Measurements from ENCODE around the gene RNF215. TPM values are rescaled to one million over a fixed set of nuclear protein-coding genes. Genes with fewer than 3 reads are reported as not detected.

Gene RNF215
- 1 to 10 TPM; 4.3 to 7.4 TPM for total RNA-seq

GRCh38 chr22:30386960-30387827 is at the start of gene RNF215:
RNF215 (minus strand) TSS chr22:30387411; CDS start chr22:30387313, 98 bp downstream.
- ChIA-PET CTCF (interaction anchor here (0.6 to 11.8 kb wide), 22 partner anchors 10 to 191 kb away, joined by 3 to 202 read pairs (median 4); partner anchors contain the start of genes CASTOR1, CCDC157, MTFP1 and SEC14L2), POLR2A (interaction anchor here (1.0 kb wide), 1 partner anchor 30 kb away, joined by 4 read pairs; the partner anchor contains the start of genes CCDC157 and SF3A1)
- peak; percentile 77 for ATAC-seq
- DNase-seq = peak; percentile 87
- no peaks in the 10 kb centered on the region for H3K9me3 Mint-ChIP-seq (ENCODE audit: low read depth)
- peak within 1 kb of the TSS; percentile 9 for H3K27ac Mint-ChIP-seq
- intact Hi-C loops (cut with DNase I, micrococcal nuclease) = loop anchor here (1.0 to 5.0 kb wide), 8 partner anchors 30 to 279 kb away; partner anchors contain the start of genes CCDC157 (in 1 of the 2) and TBC1D10A (in 1 of the 2)
- peak within 1 kb of the TSS; percentile 73 for H3K4me3 Mint-ChIP-seq
- peaks cover 15% of the 10 kb centered on the region for H3K4me1 Mint-ChIP-seq
- H3K36me3 Mint-ChIP-seq (ENCODE audit: low read depth) = no peaks in the 10 kb centered on the region
- H3K27me3 Mint-ChIP-seq = no peaks in the 10 kb centered on the region

GRCh38 chr22:30436196-30436595 is 49.0 kb upstream of the RNF215 start:
- H3K27ac Mint-ChIP-seq = peak overlapping the region; percentile 93
- peaks cover 11% of the 10 kb centered on the region for H3K36me3 Mint-ChIP-seq (ENCODE audit: low read depth)
- ChIA-PET POLR2A (interaction anchor here (1.0 kb wide), 1 partner anchor 21 kb away, joined by 3 read pairs; no protein-coding TSS in a partner anchor), CTCF (interaction anchor here (0.6 to 2.7 kb wide), 7 partner anchors 9 to 647 kb away, joined by 3 to 16 read pairs (median 4); partner anchors contain the start of gene MTFP1)
- intact Hi-C loops (cut with DNase I, micrococcal nuclease) = no loop called here
- peaks cover 10% of the 10 kb centered on the region for H3K9me3 Mint-ChIP-seq (ENCODE audit: low read depth)
- H3K4me3 Mint-ChIP-seq = peak overlapping the region; percentile 75
- H3K27me3 Mint-ChIP-seq = peaks cover 13% of the 10 kb centered on the region
- DNase-seq = no peak
- peaks cover 27% of the 10 kb centered on the region for H3K4me1 Mint-ChIP-seq
- ATAC-seq = no peak

GRCh38 chr22:30435674-30436126 is 48.5 kb upstream of the RNF215 start:
- H3K27ac Mint-ChIP-seq = peak overlapping the region; percentile 93
- intact Hi-C loops (cut with DNase I, micrococcal nuclease) = loop anchor here in 1 of 2 experiments (1.0 kb wide), 1 partner anchor 9 kb away; no protein-coding TSS in a partner anchor
- POLR2A ChIA-PET = interaction anchor here (1.0 kb wide), 1 partner anchor 21 kb away, joined by 3 read pairs; no protein-coding TSS in a partner anchor
- ATAC-seq = peak; percentile 87
- H3K4me3 Mint-ChIP-seq = peak overlapping the region; percentile 75
- H3K27me3 Mint-ChIP-seq = peaks cover 10% of the 10 kb centered on the region
- peaks cover 27% of the 10 kb centered on the region for H3K4me1 Mint-ChIP-seq
- H3K36me3 Mint-ChIP-seq (ENCODE audit: low read depth) = peaks cover 11% of the 10 kb centered on the region
- peak; percentile 85 for DNase-seq
- peaks cover 10% of the 10 kb centered on the region for H3K9me3 Mint-ChIP-seq (ENCODE audit: low read depth)
- CTCF ChIA-PET = interaction anchor here (0.6 to 2.7 kb wide), 7 partner anchors 9 to 647 kb away, joined by 3 to 16 read pairs (median 4); partner anchors contain the start of gene MTFP1

- DNase-seq (no peak), ATAC-seq (no peak)
- H3K27ac Mint-ChIP-seq = peak overlapping the region; percentile 93
- POLR2A ChIA-PET = interaction anchor here (1.3 kb wide), 1 partner anchor 11 kb away, joined by 3 read pairs; no protein-coding TSS in a partner anchor
- CTCF ChIA-PET = interaction anchor here (0.7 to 2.7 kb wide), 4 partner anchors 8 to 172 kb away, joined by 3 to 16 read pairs (median 4); partner anchors contain the start of gene MTFP1
- peaks cover 6% of the 10 kb centered on the region for H3K27me3 Mint-ChIP-seq
- peaks cover 14% of the 10 kb centered on the region for H3K36me3 Mint-ChIP-seq (ENCODE audit: low read depth)
- H3K9me3 Mint-ChIP-seq (ENCODE audit: low read depth) = peaks cover 10% of the 10 kb centered on the region
- intact Hi-C loops (cut with DNase I, micrococcal nuclease) = loop anchor here in 1 of 2 experiments (1.0 kb wide), 1 partner anchor 9 kb away; no protein-coding TSS in a partner anchor
- H3K4me3 Mint-ChIP-seq = peak overlapping the region; percentile 75
- peaks cover 27% of the 10 kb centered on the region for H3K4me1 Mint-ChIP-seq
Observed at GRCh38 chr22:30434843-30435242, 47.6 kb upstream of the RNF215 start.

GRCh38 chr22:30433773-30434172 is 46.6 kb upstream of the RNF215 start:
- Mint-ChIP-seq H3K36me3 (ENCODE audit: low read depth) (peaks cover 14% of the 10 kb centered on the region), H3K27me3 (peaks cover 6% of the 10 kb centered on the region), H3K27ac (peak overlapping the region; percentile 19), H3K4me3 (no peak overlapping the region), H3K9me3 (ENCODE audit: low read depth) (peaks cover 10% of the 10 kb centered on the region), H3K4me1 (peaks cover 27% of the 10 kb centered on the region)
- intact Hi-C loops (cut with DNase I, micrococcal nuclease) = no loop called here
- no peak for ATAC-seq
- DNase-seq = no peak
- CTCF ChIA-PET = interaction anchor here (0.5 to 2.3 kb wide), 7 partner anchors 9 to 110 kb away, joined by 3 to 12 read pairs (median 4); no protein-coding TSS in a partner anchor
- POLR2A ChIA-PET = no interaction called here

GRCh38 chr22:30433227-30433626 is 46.0 kb upstream of the RNF215 start:
- peaks cover under 1% of the 10 kb centered on the region for H3K27me3 Mint-ChIP-seq
- DNase-seq (no peak), ATAC-seq (no peak)
- POLR2A ChIA-PET = no interaction called here
- H3K36me3 Mint-ChIP-seq (ENCODE audit: low read depth) = peaks cover 14% of the 10 kb centered on the region
- H3K27ac Mint-ChIP-seq = no peak overlapping the region
- H3K4me1 Mint-ChIP-seq = peaks cover 27% of the 10 kb centered on the region
- intact Hi-C loops (cut with DNase I, micrococcal nuclease) = no loop called here
- CTCF ChIA-PET = interaction anchor here (0.6 to 2.3 kb wide), 6 partner anchors 9 to 109 kb away, joined by 3 to 12 read pairs (median 4); no protein-coding TSS in a partner anchor
- H3K4me3 Mint-ChIP-seq = no peak overlapping the region
- peaks cover 10% of the 10 kb centered on the region for H3K9me3 Mint-ChIP-seq (ENCODE audit: low read depth)

GRCh38 chr22:30432520-30432919 is 45.3 kb upstream of the RNF215 start:
- POLR2A ChIA-PET = no interaction called here
- Mint-ChIP-seq H3K27me3 (no peaks in the 10 kb centered on the region), H3K4me3 (no peak overlapping the region), H3K4me1 (peaks cover 27% of the 10 kb centered on the region), H3K27ac (no peak overlapping the region), H3K36me3 (ENCODE audit: low read depth) (peaks cover 17% of the 10 kb centered on the region), H3K9me3 (ENCODE audit: low read depth) (peaks cover 10% of the 10 kb centered on the region)
- intact Hi-C loops (cut with DNase I, micrococcal nuclease) = no loop called here
- DNase-seq (no peak), ATAC-seq (no peak)
- CTCF ChIA-PET = interaction anchor here (2.3 kb wide), 1 partner anchor 8 kb away, joined by 12 read pairs; no protein-coding TSS in a partner anchor

GRCh38 chr22:30432096-30432495 is 44.9 kb upstream of the RNF215 start:
- ATAC-seq (no peak), DNase-seq (no peak)
- POLR2A ChIA-PET = no interaction called here
- H3K36me3 Mint-ChIP-seq (ENCODE audit: low read depth) = peaks cover 22% of the 10 kb centered on the region
- H3K4me1 Mint-ChIP-seq = peaks cover 31% of the 10 kb centered on the region
- no peaks in the 10 kb centered on the region for H3K27me3 Mint-ChIP-seq
- intact Hi-C loops (cut with DNase I, micrococcal nuclease) = no loop called here
- no peak overlapping the region for H3K27ac Mint-ChIP-seq
- no peak overlapping the region for H3K4me3 Mint-ChIP-seq
- CTCF ChIA-PET = interaction anchor here (1.2 to 2.3 kb wide), 2 partner anchors 8 to 462 kb away, joined by 3 to 12 read pairs; no protein-coding TSS in a partner anchor
- peaks cover 10% of the 10 kb centered on the region for H3K9me3 Mint-ChIP-seq (ENCODE audit: low read depth)

- H3K4me3 Mint-ChIP-seq = no peak overlapping the region
- DNase-seq (peak; percentile 15), ATAC-seq (no peak)
- no peaks in the 10 kb centered on the region for H3K27me3 Mint-ChIP-seq
- peaks cover 36% of the 10 kb centered on the region for H3K4me1 Mint-ChIP-seq
- intact Hi-C loops (cut with DNase I, micrococcal nuclease) = no loop called here
- peaks cover 28% of the 10 kb centered on the region for H3K36me3 Mint-ChIP-seq (ENCODE audit: low read depth)
- ChIA-PET POLR2A (interaction anchor here (0.7 kb wide), 1 partner anchor 720 kb away, joined by 6 read pairs; no protein-coding TSS in a partner anchor), CTCF (interaction anchor here (0.7 to 1.4 kb wide), 5 partner anchors 9 to 463 kb away, joined by 3 to 4 read pairs (median 3); no protein-coding TSS in a partner anchor)
- H3K27ac Mint-ChIP-seq = no peak overlapping the region
- H3K9me3 Mint-ChIP-seq (ENCODE audit: low read depth) = peaks cover 6% of the 10 kb centered on the region
Observed at GRCh38 chr22:30430933-30431332, 43.7 kb upstream of the RNF215 start.

GRCh38 chr22:30429887-30430286 is 42.7 kb upstream of the RNF215 start:
- no peaks in the 10 kb centered on the region for H3K9me3 Mint-ChIP-seq (ENCODE audit: low read depth)
- DNase-seq = no peak
- intact Hi-C loops (cut with DNase I, micrococcal nuclease) = loop anchor here in 1 of 2 experiments (10.0 kb wide), 1 partner anchor 1625 kb away; the partner anchor contains the start of gene XBP1
- peaks cover 24% of the 10 kb centered on the region for H3K36me3 Mint-ChIP-seq (ENCODE audit: low read depth)
- peaks cover 30% of the 10 kb centered on the region for H3K4me1 Mint-ChIP-seq
- H3K27ac Mint-ChIP-seq = no peak overlapping the region
- H3K4me3 Mint-ChIP-seq = no peak overlapping the region
- H3K27me3 Mint-ChIP-seq = no peaks in the 10 kb centered on the region
- ChIA-PET CTCF (interaction anchor here (0.5 to 0.6 kb wide), 2 partner anchors 29 to 209 kb away, joined by 3 to 5 read pairs; no protein-coding TSS in a partner anchor), POLR2A (no interaction called here)
- no peak for ATAC-seq

All from activated CD4-positive, alpha-beta T cell treated with anti-CD3 and anti-CD28 coated beads for 36 hours (primary cell).